ENCODE results near the gene FAIM.

GRCh38 chr3:138675393-138675792 lies 66.8 kb downstream of the FAIM start:
- TF ChIP-seq CTCF (IDR thresholded peaks at IDR 0.05) = no peak
- TF ChIP-seq POLR2A (IDR thresholded peaks at IDR 0.05) = no peak
